PC-3 (cell line): ENCODE measurements around the gene BCL2L12. TPM values are rescaled to one million over a fixed set of nuclear protein-coding genes. Genes with fewer than 3 reads are reported as not detected.

Experiments
- ATAC-seq: fragments of 200-7000 bp; cut with Tn5 transposase; 2 replicates; pipeline ENCODE4 v1.9.1; 2020; ENCODE audit warnings: mild to moderate bottlenecking, moderate library complexity
- BruUV-seq: library from RNA; stranded (reverse); fragments of 400-500 nt; replicated peaks from 2 replicates; lab custom pipeline; 2021; lab: Mats Ljungman, UMichigan
- CTCF ChIA-PET: fragments of 300-600 bp; sonication (Branson Sonifier 250); formaldehyde crosslinking; loops from one replicate; lab custom pipeline; 2022; ENCODE audit warnings: antibody characterized with exemption; lab: Charles Lee
- POLR2A ChIA-PET: fragments of 300-600 bp; sonication (Branson Sonifier 250); formaldehyde crosslinking; loops from one replicate; lab custom pipeline; 2022; ENCODE audit warnings: antibody characterized with exemption; ENCODE audit not compliant: unreplicated experiment; lab: Charles Lee
- DNase-seq: peaks from one replicate; pipeline ENCODE4 v3.0.0-alpha.2; 2015
- H2AFZ ChIP-seq: fragments of 300-600 bp; sonication (generic); 2 replicates; pipeline ENCODE4 v1.6.0; 2016; ENCODE audit warnings: antibody characterized with exemption, low read length
- H3F3A ChIP-seq: fragments of 300-600 bp; sonication (generic); one replicate; pipeline ENCODE4 v1.6.0; 2017; ENCODE audit warnings: antibody characterized with exemption, low read length, control low read depth, mild to moderate bottlenecking; ENCODE audit not compliant: unreplicated experiment
- H3K27ac ChIP-seq: fragments of 300-600 bp; sonication (generic); 2 replicates; pipeline ENCODE4 v1.5.1; 2016; ENCODE audit warnings: mild to moderate bottlenecking, low read length
- H3K27me3 ChIP-seq: fragments of 300-600 bp; sonication (generic); 2 replicates; pipeline ENCODE4 v1.6.1; 2016; ENCODE audit warnings: low read length, mixed read lengths
- H3K36me3 ChIP-seq: fragments of 300-600 bp; sonication (generic); 2 replicates; pipeline ENCODE4 v1.6.1; 2016; ENCODE audit warnings: low read depth, mixed run types, low read length, mixed read lengths
- H3K4me1 ChIP-seq: fragments of 300-600 bp; sonication (generic); 2 replicates; pipeline ENCODE4 v1.5.1; 2016; ENCODE audit warnings: low read length; ENCODE audit not compliant: insufficient read depth
- H3K4me2 ChIP-seq: fragments of 300-600 bp; sonication (generic); 2 replicates; pipeline ENCODE4 v1.6.0; 2016; ENCODE audit warnings: low read length
- H3K4me3 ChIP-seq: fragments of 300-600 bp; sonication (generic); 2 replicates; pipeline ENCODE4 v1.5.1; 2016; ENCODE audit warnings: mild to moderate bottlenecking, low read length, mixed read lengths
- H3K79me2 ChIP-seq: fragments of 300-600 bp; sonication (generic); 2 replicates; pipeline ENCODE4 v1.6.1; 2017; ENCODE audit warnings: low read length, mixed read lengths
- H3K9ac ChIP-seq: fragments of 300-600 bp; sonication (generic); 2 replicates; pipeline ENCODE4 v1.6.0; 2016; ENCODE audit warnings: mild to moderate bottlenecking, low read length
- H3K9me2 ChIP-seq: fragments of 300-600 bp; sonication (generic); replicated peaks from 2 replicates; pipeline ENCODE4 v1.6.1; 2016; ENCODE audit warnings: mixed run types, low read length, mixed read lengths
- H3K9me3 ChIP-seq: fragments of 300-600 bp; sonication (generic); 2 replicates; pipeline ENCODE4 v1.6.1; 2016; ENCODE audit warnings: low read length, mixed read lengths
- H4K20me1 ChIP-seq: fragments of 300-600 bp; sonication (generic); 2 replicates; pipeline ENCODE4 v1.6.1; 2016; ENCODE audit warnings: low read length, mixed read lengths
- CTCF ChIP-seq: fragments of 300-600 bp; sonication (generic); conservative IDR thresholded peaks from 2 replicates; pipeline ENCODE4 v1.5.1; 2017; ENCODE audit warnings: antibody characterized with exemption, low read depth, mild to moderate bottlenecking, low read length
- EZH2 ChIP-seq: fragments of 300-600 bp; sonication (generic); IDR thresholded peaks from one replicate; pipeline ENCODE4 v1.6.1; 2017; ENCODE audit warnings: antibody characterized with exemption, mild to moderate bottlenecking, low read length; ENCODE audit not compliant: unreplicated experiment
- EZH2phosphoT487 ChIP-seq: fragments of 300-600 bp; sonication (generic); IDR thresholded peaks from 2 replicates; pipeline ENCODE4 v1.6.1; 2018; ENCODE audit warnings: mild to moderate bottlenecking, antibody characterized with exemption, low read length, borderline replicate concordance
- intact Hi-C: fragments of 100-400 bp; cut with micrococcal nuclease; formaldehyde crosslinking; loops from 2 replicates; pipeline ENCODE4 v1.9.0; 2023
- total RNA-seq: library from RNA; depleted of rRNA; stranded (reverse); fragments of >200 nt; gene quantifications from 2 replicates; pipeline ENCODE4 v1.2.3, GENCODE V29; 2014

Gene BCL2L12
- total RNA-seq, 1 experiment from 2014 or later: 104 TPM

- POLR2A ChIA-PET: interaction anchor here (0.6 to 0.7 kb wide), 2 partner anchors 27 to 337 kb away, joined by 3 to 17 read pairs; no protein-coding TSS in a partner anchor
- no peak within 1 kb of the TSS for H3K27ac ChIP-seq
Measured at GRCh38 chr19:49690656-49691242, 25.0 kb downstream of the BCL2L12 start, which contains the start of gene CPT1C. CPT1C (plus strand) TSS chr19:49691116; CDS start chr19:49692253, 1,137 bp downstream.

GRCh38 chr19:49691243-49692146 is 25.8 kb downstream of the BCL2L12 start:
- CTCF ChIA-PET: interaction anchor here (0.5 to 0.6 kb wide), 2 partner anchors 11 to 42 kb away, joined by 3 to 7 read pairs; no protein-coding TSS in a partner anchor
- H3K36me3 ChIP-seq: no peaks in the 10 kb centered on the region; the same call in 1 of the 2 replicates
- H3K9me3 ChIP-seq: no peaks in the 10 kb centered on the region
- H3K9ac ChIP-seq: peak overlapping the region; percentile 64; the same call in 1 of the 2 replicates
- peak overlapping the region; percentile 82 for H3K4me3 ChIP-seq
- H3K79me2 ChIP-seq: no peaks in the 10 kb centered on the region
- POLR2A ChIA-PET: interaction anchor here (0.7 kb wide), 1 partner anchor 27 kb away, joined by 3 read pairs; no protein-coding TSS in a partner anchor
- H3K4me1 ChIP-seq: peaks cover 19% of the 10 kb centered on the region
- peak overlapping the region; percentile 85 for H2AFZ ChIP-seq
- intact Hi-C loops: loop anchor here (2.0 to 5.0 kb wide), 2 partner anchors 75 to 116 kb away; partner anchors contain the start of gene AP2A1
- no peaks in the 10 kb centered on the region for H3K9me2 ChIP-seq
- TSS peak; percentile 32 for BruUV-seq
- TF ChIP-seq EZH2 (no peak), CTCF (no peak), EZH2phosphoT487 (no peak)
- H3K27me3 ChIP-seq: no peaks in the 10 kb centered on the region
- DNase-seq (peak; percentile 64), ATAC-seq (peak; percentile 19)
- H3F3A ChIP-seq: no peaks in the 10 kb centered on the region
- H3K4me2 ChIP-seq: peak overlapping the region; percentile 99
- no peak overlapping the region for H3K27ac ChIP-seq
- peaks cover 4% of the 10 kb centered on the region; the same call in 1 of the 2 replicates for H4K20me1 ChIP-seq

More at GRCh38 chr19:49690656-49691242, 25.0 kb downstream of the BCL2L12 start, which contains the start of gene CPT1C:
- Histone ChIP-seq H3K36me3 (peaks cover 5% of the 10 kb centered on the region; the same call in 1 of the 2 replicates), H3K4me1 (peaks cover 19% of the 10 kb centered on the region), H2AFZ (peak within 1 kb of the TSS; percentile 85), H4K20me1 (peaks cover 4% of the 10 kb centered on the region; the same call in 1 of the 2 replicates), H3K9ac (peak within 1 kb of the TSS; percentile 64), H3K4me3 (peak within 1 kb of the TSS; percentile 82), H3K4me2 (peak within 1 kb of the TSS; percentile 99), H3F3A (no peaks in the 10 kb centered on the region), H3K9me2 (no peaks in the 10 kb centered on the region), H3K9me3 (no peaks in the 10 kb centered on the region), H3K79me2 (no peaks in the 10 kb centered on the region), H3K27me3 (no peaks in the 10 kb centered on the region)
- no TSS peak for BruUV-seq
- TF ChIP-seq CTCF (no peak), EZH2phosphoT487 (no peak), EZH2 (no peak)
- CTCF ChIA-PET: interaction anchor here (0.5 to 0.7 kb wide), 3 partner anchors 12 to 75 kb away, joined by 3 to 7 read pairs (median 3); no protein-coding TSS in a partner anchor
- intact Hi-C loops: loop anchor here (2.0 to 5.0 kb wide), 2 partner anchors 76 to 117 kb away; partner anchors contain the start of gene AP2A1
- ATAC-seq: peak; percentile 73
- peak; percentile 90 for DNase-seq
